Activated CD4-positive, alpha-beta T cell treated with anti-CD3 and anti-CD28 coated beads, Interleukin-2, Interleukin-4, amounts not matched to agents 100 ng/mL and 50 ng/mL, durations not matched to agents 16 hours and 8 hours (primary cell): ENCODE results near the gene FTCD.

ENCODE experiments used
- DNase-seq: peaks from one replicate; pipeline ENCODE4 v3.0.0-alpha.2; 2020; ENCODE audit warnings: low spot score

The FTCD gene

GRCh38 chr21:46093668-46094400, 61.5 kb downstream of the FTCD start:
- no peak for DNase-seq

- no peak for DNase-seq
Measured at GRCh38 chr21:46092811-46093667, 62.3 kb downstream of the FTCD start.

- no peak for DNase-seq
Measured at GRCh38 chr21:46092026-46092764, 63.2 kb downstream of the FTCD start.

- no peak for DNase-seq
Measured at GRCh38 chr21:46091631-46092025, 63.8 kb downstream of the FTCD start.

- no peak for DNase-seq
Measured at GRCh38 chr21:46091118-46091517, 64.3 kb downstream of the FTCD start.

- DNase-seq = no peak
Measured at GRCh38 chr21:46089285-46089684, 66.1 kb downstream of the FTCD start.

- no peak for DNase-seq
Measured at GRCh38 chr21:46088189-46088588, 67.2 kb downstream of the FTCD start.

GRCh38 chr21:46087641-46088040, 67.7 kb downstream of the FTCD start:
- no peak for DNase-seq
